Measurements from ENCODE around the gene ENPP1.

DNA sequence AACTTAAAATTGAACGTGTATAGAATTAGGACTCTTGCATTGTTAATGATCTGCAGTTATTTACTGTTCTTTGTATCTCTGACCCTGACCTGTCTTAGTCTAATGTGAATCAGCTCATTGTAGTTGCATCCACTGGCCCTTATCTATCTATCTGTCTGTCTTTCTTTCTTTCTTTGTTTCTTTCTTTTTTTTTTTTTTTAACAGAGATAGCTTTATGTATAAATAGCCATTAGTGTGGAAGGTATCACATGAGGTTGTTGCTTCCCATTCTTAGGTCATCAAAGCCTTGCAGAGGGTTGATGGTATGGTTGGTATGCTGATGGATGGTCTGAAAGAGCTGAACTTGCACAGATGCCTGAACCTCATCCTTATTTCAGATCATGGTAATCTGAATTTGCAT is 59.9 kb downstream of the ENPP1 start:
- TF ChIP-seq, protein P1, sequence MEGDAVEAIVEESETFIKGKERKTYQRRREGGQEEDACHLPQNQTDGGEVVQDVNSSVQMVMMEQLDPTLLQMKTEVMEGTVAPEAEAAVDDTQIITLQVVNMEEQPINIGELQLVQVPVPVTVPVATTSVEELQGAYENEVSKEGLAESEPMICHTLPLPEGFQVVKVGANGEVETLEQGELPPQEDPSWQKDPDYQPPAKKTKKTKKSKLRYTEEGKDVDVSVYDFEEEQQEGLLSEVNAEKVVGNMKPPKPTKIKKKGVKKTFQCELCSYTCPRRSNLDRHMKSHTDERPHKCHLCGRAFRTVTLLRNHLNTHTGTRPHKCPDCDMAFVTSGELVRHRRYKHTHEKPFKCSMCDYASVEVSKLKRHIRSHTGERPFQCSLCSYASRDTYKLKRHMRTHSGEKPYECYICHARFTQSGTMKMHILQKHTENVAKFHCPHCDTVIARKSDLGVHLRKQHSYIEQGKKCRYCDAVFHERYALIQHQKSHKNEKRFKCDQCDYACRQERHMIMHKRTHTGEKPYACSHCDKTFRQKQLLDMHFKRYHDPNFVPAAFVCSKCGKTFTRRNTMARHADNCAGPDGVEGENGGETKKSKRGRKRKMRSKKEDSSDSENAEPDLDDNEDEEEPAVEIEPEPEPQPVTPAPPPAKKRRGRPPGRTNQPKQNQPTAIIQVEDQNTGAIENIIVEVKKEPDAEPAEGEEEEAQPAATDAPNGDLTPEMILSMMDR (IDR thresholded peaks at IDR 0.05) = no peak
- TF ChIP-seq POLR2A (IDR thresholded peaks at IDR 0.05) = no peak
- no peak for TF ChIP-seq POLR2AphosphoS5 (IDR thresholded peaks at IDR 0.05)
